Upper lobe of left lung (tissue), 4 donors: ENCODE results near the gene TMEM132D.

Experiments
- CTCF ChIP-seq, 6 experiments: fragments of 450-650 bp in 4 of 6; fragments of 200-600 bp in 2 of 6; sonication (generic) in 2 of 6; IDR thresholded peaks; one replicate each; pipeline ENCODE4 v1.5.1; 2016 to 2019; ENCODE audit warnings: antibody characterized with exemption in 6 of 6
- POLR2A ChIP-seq, 4 donors: fragments of 450-650 bp; IDR thresholded peaks; one replicate each; pipeline ENCODE4 v1.5.1; 2016 to 2017; ENCODE audit warnings: antibody characterized with exemption in 4 of 4, mild to moderate bottlenecking in 2 of 4

GRCh38 chr12:129693731-129694130 is 210.1 kb downstream of the TMEM132D start:
- no peak for TF ChIP-seq CTCF (IDR thresholded peaks at IDR 0.05)
- TF ChIP-seq POLR2A (IDR thresholded peaks at IDR 0.05), result no peak
